IPS-18a (cell line): ENCODE measurements around the gene GGN.
"Not testable (repeated sequence)": the region's sequence is repeated elsewhere in the genome, so short reads cannot be mapped to it uniquely, and the experiment has no call there.

Experiments
- H3K27ac ChIP-seq: one replicate; pipeline ENCODE4 v1.5.1; 2013; ENCODE audit warnings: low read length
- H3K27me3 ChIP-seq: one replicate; pipeline ENCODE4 v1.6.1; 2013; ENCODE audit warnings: mild to moderate bottlenecking, low read length; ENCODE audit not compliant: control insufficient read depth, insufficient read depth
- H3K36me3 ChIP-seq: one replicate; pipeline ENCODE4 v1.6.1; 2013; ENCODE audit warnings: low read depth, low read length; ENCODE audit not compliant: control insufficient read depth
- H3K4me1 ChIP-seq: one replicate; pipeline ENCODE4 v1.6.1; 2013; ENCODE audit warnings: low read depth, low read length; ENCODE audit not compliant: control insufficient read depth
- H3K4me3 ChIP-seq: one replicate; pipeline ENCODE4 v1.5.1; 2013; ENCODE audit warnings: low read length
- H3K9ac ChIP-seq: one replicate; pipeline ENCODE4 v1.6.1; 2013; ENCODE audit warnings: mild to moderate bottlenecking, low read length, moderate library complexity
- H3K9me3 ChIP-seq: one replicate; pipeline ENCODE4 v1.6.1; 2013; ENCODE audit warnings: low read depth, low read length; ENCODE audit not compliant: control insufficient read depth

Gene GGN

DNA sequence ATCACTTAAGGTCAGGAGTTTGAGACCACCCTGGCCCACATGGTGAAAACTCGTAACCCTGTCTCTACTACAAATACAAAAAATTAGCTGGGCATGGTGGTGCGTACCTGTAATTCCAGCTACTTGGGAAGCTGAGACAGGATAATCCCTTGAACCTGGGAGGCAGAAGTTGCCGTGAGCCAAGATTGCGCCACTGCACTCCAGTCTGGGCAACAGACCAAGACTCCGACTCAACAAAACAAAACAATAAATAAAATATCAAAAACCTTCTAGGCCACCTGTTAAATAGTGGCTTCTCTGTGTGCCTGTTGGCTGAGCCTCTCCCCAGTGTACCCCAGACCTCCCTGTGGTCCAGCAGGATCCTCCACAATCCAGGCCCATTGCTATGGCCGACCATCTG is 16.8 kb downstream of the GGN start:
- no peak overlapping the region for H3K9ac ChIP-seq
- peaks cover 4% of the 10 kb centered on the region for H3K4me1 ChIP-seq
- H3K27ac ChIP-seq = no peak overlapping the region
- no peaks in the 10 kb centered on the region for H3K9me3 ChIP-seq
- H3K4me3 ChIP-seq = no peak overlapping the region
- no peaks in the 10 kb centered on the region for H3K36me3 ChIP-seq
- no peaks in the 10 kb centered on the region for H3K27me3 ChIP-seq

DNA sequence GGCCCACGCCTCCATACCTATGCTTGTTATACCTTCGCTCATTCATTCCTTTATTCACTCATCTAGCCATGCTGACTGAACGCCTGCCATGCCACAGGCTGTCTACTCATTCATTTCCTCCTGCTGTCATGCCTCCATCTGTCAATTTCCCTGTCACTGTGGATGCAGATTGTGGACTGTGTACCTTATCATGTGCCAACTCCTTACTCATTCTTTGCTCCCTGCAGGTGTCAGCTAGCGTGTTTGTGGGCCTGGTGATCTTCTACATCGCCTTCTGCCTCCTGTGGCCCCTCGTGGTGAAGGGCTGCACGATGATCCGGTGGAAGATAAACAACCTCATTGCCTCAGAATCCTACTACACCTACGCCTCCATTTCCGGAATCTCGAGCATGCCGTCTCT is 17.5 kb downstream of the GGN start:
- no peaks in the 10 kb centered on the region for H3K9me3 ChIP-seq
- H3K27me3 ChIP-seq = no peaks in the 10 kb centered on the region
- no peaks in the 10 kb centered on the region for H3K36me3 ChIP-seq
- H3K4me1 ChIP-seq = no peaks in the 10 kb centered on the region
- H3K27ac ChIP-seq = no peak overlapping the region
- no peak overlapping the region for H3K9ac ChIP-seq
- no peak overlapping the region for H3K4me3 ChIP-seq

DNA sequence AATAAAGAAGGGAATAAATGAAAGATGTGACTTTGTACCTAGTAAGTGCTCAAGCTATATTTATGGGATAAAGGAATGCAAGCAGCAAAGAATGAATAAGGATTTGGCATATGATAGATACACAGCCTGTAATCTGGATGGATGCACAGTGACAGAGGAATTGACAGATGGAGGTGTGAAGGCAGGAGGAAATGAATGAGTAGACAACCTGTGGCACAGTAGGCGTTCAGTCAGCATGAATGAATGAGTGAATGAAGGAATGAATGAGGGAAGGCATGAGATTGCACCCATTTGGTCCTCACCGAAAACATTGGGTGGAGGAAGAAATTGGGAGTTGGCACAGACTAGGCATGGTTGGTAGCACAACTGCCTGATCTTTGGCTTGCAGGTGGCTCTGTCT is 18.2 kb downstream of the GGN start:
- no peak overlapping the region for H3K27ac ChIP-seq
- H3K4me3 ChIP-seq = no peak overlapping the region
- no peaks in the 10 kb centered on the region for H3K9me3 ChIP-seq
- H3K4me1 ChIP-seq = no peaks in the 10 kb centered on the region
- no peaks in the 10 kb centered on the region for H3K36me3 ChIP-seq
- no peaks in the 10 kb centered on the region for H3K27me3 ChIP-seq
- H3K9ac ChIP-seq = no peak overlapping the region

DNA sequence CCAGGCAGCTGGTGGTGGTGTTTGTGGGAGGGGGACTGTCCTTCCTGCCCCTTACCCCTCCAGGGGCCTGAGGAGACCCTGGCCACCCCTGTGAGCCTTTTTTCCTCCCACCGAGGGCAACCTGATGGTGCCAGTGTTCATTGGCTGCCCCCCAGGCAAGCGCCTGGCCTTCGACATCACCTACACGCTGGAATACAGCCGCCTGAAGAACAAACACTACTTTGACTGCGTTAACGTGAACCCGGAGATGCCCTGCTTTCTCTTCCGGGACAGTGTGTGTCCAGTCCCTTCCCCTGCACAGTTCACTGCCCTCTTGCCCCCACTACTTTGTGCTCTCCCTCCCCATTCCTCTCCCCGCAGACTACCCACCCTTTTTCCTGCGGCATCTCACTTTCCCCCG is 20.8 kb downstream of the GGN start:
- Histone ChIP-seq H3K27me3 (no peaks in the 10 kb centered on the region), H3K9me3 (no peaks in the 10 kb centered on the region), H3K9ac (no peak overlapping the region), H3K4me3 (no peak overlapping the region), H3K36me3 (no peaks in the 10 kb centered on the region), H3K27ac (no peak overlapping the region), H3K4me1 (no peaks in the 10 kb centered on the region)

DNA sequence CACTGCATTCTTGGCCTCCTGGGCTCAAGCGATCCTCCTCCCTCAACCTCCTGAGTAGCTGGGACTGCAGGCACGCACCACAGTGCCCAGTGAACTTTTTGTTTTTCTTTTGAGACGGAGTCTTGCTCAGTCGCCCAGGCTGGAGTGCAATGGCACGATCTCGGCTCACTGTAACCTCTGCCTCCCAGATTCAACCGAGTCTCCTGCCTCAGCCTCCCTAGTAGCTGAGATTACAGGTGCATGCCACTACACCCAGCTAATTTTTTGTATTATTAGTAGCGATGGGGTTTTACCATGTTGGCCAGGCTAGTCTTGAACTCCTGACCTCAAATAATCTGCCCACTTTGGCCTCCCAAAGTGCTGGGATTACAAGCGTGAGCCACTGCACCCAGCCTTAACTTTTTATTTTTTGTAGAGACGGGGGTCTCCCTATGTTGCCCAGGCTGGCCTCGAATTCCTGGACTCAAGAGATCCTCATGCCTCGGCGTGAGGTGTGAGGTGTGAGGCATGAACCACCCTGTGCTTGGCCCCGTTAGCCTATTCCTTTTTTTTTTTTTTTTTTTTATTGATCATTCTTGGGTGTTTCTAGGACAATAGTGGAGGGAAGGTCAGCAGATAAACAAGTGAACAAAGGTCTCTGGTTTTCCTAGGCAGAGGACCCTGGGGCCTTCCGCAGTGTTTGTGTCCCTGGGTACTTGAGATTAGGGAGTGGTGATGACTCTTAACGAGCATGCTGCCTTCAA is 24.7 kb downstream of the GGN start:
- H3K4me1 ChIP-seq, H3K9ac ChIP-seq, H3K36me3 ChIP-seq, H3K9me3 ChIP-seq, H3K27ac ChIP-seq: not testable (repeated sequence)
- Histone ChIP-seq H3K27me3 (peaks cover 35% of the 10 kb centered on the region), H3K4me3 (peak overlapping the region; percentile 89)

DNA sequence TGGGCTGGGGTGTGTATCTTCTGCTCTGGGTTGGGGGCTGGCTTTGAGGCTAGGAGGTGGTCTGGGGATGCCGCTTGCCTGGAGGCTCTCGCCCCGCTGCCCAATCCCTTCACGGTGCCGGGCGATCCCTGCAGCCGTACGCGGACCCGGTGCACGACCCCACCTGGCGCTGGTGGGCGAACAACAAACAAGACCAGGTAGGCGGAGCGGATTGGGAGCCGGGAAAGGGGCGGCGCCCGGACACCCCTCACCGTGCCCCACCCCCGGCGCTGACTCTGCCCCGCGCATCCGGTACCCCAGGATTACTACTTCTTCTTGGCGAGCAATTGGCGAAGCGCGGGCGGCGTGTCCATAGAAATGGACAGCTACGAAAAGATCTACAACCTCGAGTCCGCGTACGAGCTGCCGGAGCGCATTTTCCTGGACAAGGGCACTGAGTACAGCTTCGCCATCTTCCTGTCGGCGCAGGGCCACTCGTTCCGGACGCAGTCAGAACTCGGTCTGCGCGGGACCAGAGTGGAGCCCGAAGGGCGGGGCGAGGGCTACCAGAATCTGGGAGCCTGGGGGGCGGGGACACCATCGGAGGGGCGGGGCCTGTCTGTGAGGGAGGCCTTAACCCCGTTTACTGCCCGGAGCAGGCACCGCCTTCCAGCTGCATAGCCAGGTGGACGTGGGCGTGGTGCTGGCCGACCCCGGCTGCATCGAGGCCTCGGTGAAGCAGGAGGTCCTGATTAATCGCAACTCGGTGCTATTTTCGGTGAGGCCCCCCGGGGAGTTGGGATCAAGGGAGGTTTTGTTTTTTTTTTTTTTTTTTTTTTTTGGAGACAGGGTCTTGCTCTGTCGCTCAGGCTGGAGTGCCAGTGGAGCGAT is 25.5 kb downstream of the GGN start:
- H3K4me1 ChIP-seq = no peaks in the 10 kb centered on the region
- H3K27me3 ChIP-seq = peaks cover 37% of the 10 kb centered on the region
- H3K4me3 ChIP-seq = peak overlapping the region; percentile 89
- H3K9me3 ChIP-seq = no peaks in the 10 kb centered on the region
- no peaks in the 10 kb centered on the region for H3K36me3 ChIP-seq
- no peak overlapping the region for H3K27ac ChIP-seq
- H3K9ac ChIP-seq = no peak overlapping the region

DNA sequence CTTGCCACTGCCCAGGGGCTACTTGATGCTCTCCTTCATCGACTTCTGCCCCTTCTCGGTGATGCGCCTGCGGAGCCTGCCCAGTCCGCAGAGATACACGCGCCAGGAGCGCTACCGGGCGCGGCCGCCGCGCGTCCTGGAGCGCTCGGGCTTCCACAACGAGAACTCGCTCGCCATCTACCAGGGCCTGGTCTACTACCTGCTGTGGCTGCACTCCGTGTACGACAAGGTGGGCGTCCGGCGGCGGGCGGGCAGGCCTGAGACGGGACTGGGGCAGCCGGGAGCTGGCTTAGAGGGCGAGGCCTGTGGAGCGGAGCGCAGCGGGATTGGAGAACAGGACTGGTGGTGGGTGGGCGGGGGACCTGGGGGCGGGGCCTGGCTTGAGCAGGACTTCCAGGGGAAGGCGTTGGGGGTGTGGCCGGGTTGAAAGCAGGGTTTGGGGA is 26.2 kb downstream of the GGN start:
- no peaks in the 10 kb centered on the region for H3K36me3 ChIP-seq
- peaks cover 37% of the 10 kb centered on the region for H3K27me3 ChIP-seq
- H3K9ac ChIP-seq = no peak overlapping the region
- H3K27ac ChIP-seq = no peak overlapping the region
- H3K4me3 ChIP-seq = peak overlapping the region; percentile 89
- no peaks in the 10 kb centered on the region for H3K4me1 ChIP-seq
- no peaks in the 10 kb centered on the region for H3K9me3 ChIP-seq

DNA sequence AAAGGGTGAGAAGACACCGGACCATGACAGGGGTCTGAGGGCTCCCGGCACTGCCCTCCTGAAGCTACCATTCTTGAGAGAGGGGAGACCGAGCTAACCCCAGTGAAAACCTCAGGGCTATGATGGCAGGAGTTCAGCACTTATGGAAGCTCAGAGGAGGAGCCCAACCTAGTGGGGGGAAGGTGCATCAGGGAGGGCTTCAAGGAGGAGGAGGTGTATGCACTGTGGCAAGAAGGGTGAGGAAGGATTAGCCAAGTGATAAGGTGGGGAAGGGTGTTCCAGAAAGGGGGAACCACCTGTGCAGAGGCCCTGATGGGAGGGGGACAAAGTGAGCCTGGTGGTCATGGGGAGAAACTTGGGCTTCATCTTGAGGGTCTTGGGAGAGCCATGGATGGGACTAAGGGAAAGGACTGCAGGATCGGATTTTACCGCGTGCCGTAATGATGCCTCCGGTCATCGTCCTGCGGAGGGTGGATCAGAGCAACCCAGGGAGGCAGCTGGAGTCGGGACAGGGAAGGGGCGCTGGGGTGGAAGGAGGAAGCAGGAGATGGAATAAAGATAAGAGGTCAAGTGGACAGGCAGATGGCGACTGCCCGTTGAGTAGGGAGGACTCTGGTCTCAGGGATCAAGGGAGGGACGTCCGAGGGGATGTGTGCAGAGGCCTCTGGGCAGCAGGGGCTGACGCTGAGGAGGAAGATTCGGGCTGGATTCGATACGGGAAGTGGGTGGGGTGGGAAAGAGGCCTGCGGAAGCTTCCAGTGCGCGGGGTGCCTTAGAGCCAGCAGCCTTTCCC is 26.8 kb downstream of the GGN start:
- Histone ChIP-seq H3K27ac (no peak overlapping the region), H3K27me3 (peaks cover 37% of the 10 kb centered on the region)

DNA sequence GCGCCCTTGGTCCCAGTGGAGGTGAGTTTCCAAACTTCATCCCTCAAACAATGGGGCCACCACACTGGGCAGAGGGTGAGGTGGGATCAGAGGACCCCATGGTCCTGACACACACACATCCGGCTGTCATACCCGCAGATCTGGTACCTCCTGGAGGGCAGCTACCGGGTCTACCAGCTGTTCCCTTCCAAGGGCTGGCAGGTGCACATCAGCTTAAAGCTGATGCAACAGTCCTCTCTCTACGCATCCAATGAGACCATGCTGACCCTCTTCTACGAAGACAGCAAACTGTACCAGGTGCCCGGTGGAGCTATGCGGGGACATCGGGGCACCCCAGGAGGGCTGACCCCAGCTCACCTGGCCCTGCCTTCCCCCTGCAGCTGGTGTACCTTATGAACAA is 27.5 kb downstream of the GGN start:
- no peak overlapping the region for H3K27ac ChIP-seq
- H3K4me3 ChIP-seq = no peak overlapping the region
- peaks cover 37% of the 10 kb centered on the region for H3K27me3 ChIP-seq
- H3K9me3 ChIP-seq = no peaks in the 10 kb centered on the region
- no peaks in the 10 kb centered on the region for H3K36me3 ChIP-seq
- no peak overlapping the region for H3K9ac ChIP-seq
- no peaks in the 10 kb centered on the region for H3K4me1 ChIP-seq

More for the DNA sequence above, 26.8 kb downstream of the GGN start:
- H3K36me3 ChIP-seq = no peaks in the 10 kb centered on the region
- H3K9ac ChIP-seq = no peak overlapping the region
- H3K4me1 ChIP-seq = no peaks in the 10 kb centered on the region
- no peaks in the 10 kb centered on the region for H3K9me3 ChIP-seq
- H3K4me3 ChIP-seq = peak overlapping the region; percentile 89

DNA sequence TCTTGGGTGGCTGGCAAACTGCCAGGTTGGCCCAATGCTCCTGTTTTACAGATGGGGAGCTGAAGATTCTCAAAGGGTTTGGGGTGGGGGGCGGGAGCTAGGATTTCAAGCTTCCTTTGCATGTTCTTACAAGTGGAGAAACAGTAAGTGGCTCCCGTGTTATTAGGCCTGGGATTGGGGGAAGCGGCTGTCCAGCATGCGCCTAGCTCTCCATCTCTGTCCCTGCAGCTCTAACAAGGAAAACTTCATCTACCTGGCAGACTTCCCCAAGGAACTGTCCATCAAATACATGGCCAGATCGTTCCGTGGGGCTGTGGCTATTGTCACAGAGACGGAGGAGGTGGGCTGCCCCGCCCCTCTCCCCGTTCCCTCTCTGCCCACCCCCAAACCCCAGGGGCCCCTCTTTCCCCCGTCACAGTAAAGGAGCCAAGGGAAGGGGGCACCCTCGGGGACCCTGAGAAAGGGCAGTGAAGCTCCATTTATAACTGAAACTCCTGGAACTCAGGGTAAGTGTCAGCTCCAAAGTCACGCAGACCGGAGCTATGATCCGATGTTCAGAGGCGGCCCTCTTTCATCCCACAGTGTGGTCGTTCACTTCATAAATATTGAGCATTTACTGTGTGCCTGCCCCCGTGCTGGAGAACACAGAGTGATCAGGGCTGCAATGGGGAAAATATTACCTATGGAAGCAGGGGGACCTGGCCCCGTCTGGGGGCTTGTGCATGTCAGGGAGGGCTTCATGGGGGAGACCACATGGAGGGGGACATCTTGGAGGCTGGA is 28.4 kb downstream of the GGN start:
- H3K27me3 ChIP-seq = peaks cover 37% of the 10 kb centered on the region
- H3K27ac ChIP-seq = no peak overlapping the region
- no peaks in the 10 kb centered on the region for H3K9me3 ChIP-seq
- no peaks in the 10 kb centered on the region for H3K36me3 ChIP-seq
- no peaks in the 10 kb centered on the region for H3K4me1 ChIP-seq
- no peak overlapping the region for H3K9ac ChIP-seq
- H3K4me3 ChIP-seq = no peak overlapping the region

DNA sequence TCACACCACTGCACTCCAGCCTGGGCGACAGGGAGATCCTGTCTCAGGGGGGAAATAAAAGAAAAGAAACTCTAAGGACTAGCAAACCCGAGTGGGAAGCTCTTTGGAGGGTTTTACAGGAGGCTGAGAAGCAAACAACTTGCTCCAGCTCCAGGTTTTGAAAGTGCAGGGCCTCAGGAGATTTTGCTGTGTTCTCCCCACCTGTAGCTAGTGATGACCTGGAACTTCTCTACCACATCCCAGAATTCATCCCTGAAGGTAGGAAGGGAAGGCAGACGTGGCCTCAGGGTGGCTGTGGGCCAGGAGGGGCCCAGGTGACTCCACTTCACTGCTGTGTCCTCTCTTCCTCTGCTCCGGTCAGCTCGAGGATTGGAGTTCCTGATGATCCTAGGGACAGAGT is 29.8 kb downstream of the GGN start:
- Histone ChIP-seq H3K4me1 (no peaks in the 10 kb centered on the region), H3K27ac (no peak overlapping the region), H3K27me3 (peaks cover 37% of the 10 kb centered on the region), H3K9ac (no peak overlapping the region), H3K4me3 (no peak overlapping the region), H3K36me3 (no peaks in the 10 kb centered on the region), H3K9me3 (no peaks in the 10 kb centered on the region)
